GM12872 (cell line): ENCODE results near the gene PRKCB.

Source experiments
- TF ChIP-seq, protein P1 (sequence below): IDR thresholded peaks from 3 replicates; pipeline ENCODE4 v1.5.1; 2011; ENCODE audit warnings: low read depth, mild to moderate bottlenecking, low read length, moderate library complexity; ENCODE audit not compliant: insufficient read depth

The PRKCB gene

GRCh38 chr16:23836404-23837311 is 875 bp downstream of the PRKCB start:
- TF ChIP-seq, protein P1, sequence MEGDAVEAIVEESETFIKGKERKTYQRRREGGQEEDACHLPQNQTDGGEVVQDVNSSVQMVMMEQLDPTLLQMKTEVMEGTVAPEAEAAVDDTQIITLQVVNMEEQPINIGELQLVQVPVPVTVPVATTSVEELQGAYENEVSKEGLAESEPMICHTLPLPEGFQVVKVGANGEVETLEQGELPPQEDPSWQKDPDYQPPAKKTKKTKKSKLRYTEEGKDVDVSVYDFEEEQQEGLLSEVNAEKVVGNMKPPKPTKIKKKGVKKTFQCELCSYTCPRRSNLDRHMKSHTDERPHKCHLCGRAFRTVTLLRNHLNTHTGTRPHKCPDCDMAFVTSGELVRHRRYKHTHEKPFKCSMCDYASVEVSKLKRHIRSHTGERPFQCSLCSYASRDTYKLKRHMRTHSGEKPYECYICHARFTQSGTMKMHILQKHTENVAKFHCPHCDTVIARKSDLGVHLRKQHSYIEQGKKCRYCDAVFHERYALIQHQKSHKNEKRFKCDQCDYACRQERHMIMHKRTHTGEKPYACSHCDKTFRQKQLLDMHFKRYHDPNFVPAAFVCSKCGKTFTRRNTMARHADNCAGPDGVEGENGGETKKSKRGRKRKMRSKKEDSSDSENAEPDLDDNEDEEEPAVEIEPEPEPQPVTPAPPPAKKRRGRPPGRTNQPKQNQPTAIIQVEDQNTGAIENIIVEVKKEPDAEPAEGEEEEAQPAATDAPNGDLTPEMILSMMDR: peak; percentile 56

- TF ChIP-seq, protein P1: no peak
These were observed 1.9 kb downstream of the PRKCB start for GRCh38 chr16:23837553-23838308.

GRCh38 chr16:23838485-23839142 is 2.8 kb downstream of the PRKCB start:
- TF ChIP-seq, protein P1: no peak

GRCh38 chr16:23840310-23840709 is 4.5 kb downstream of the PRKCB start:
- TF ChIP-seq, protein P1: 0 out of 3 replicates have a peak, but pooled peaks have one; percentile 1

GRCh38 chr16:23842137-23842600 is 6.4 kb downstream of the PRKCB start:
- TF ChIP-seq, protein P1: no peak

GRCh38 chr16:23843143-23843542 is 7.4 kb downstream of the PRKCB start:
- TF ChIP-seq, protein P1: no peak

DNA sequence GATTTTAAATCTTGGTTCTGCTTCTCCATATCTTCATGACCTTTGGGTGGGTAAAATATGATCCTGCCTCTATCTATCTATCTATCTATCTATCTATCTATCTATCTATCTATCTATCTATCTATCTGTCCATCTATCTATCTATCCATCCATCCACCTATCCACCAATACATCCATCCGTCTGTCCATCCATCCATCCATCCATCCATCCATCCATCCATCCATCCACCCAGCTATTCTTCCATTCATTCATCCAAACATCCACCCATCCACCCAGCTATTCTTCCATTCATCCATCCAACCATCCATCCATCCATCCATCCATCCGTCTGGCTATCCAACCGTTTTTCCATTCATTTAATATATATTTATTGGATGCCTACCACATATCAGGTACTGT is 11.5 kb downstream of the PRKCB start:
- TF ChIP-seq, protein P1: no peak
